HuH-7 (cell line): ENCODE results near the gene AKNA.

Experiments used
- DNase-seq: peaks from one replicate; pipeline ENCODE4 v3.0.0; 2011; ENCODE audit warnings: low spot score

Gene AKNA

GRCh38 chr9:114396558-114397218 is 8.9 kb upstream of the AKNA start:
- peak; percentile 42 for DNase-seq

GRCh38 chr9:114395768-114396167 is 8.0 kb upstream of the AKNA start:
- DNase-seq, result no peak

GRCh38 chr9:114395334-114395617 is 7.5 kb upstream of the AKNA start:
- no peak for DNase-seq

GRCh38 chr9:114394523-114395333 is 6.9 kb upstream of the AKNA start:
- DNase-seq, result no peak

GRCh38 chr9:114392749-114393112 is 4.9 kb upstream of the AKNA start:
- peak; percentile 51 for DNase-seq

GRCh38 chr9:114390952-114391351 is 3.2 kb upstream of the AKNA start:
- no peak for DNase-seq

GRCh38 chr9:114389612-114390368 is 2.0 kb upstream of the AKNA start:
- DNase-seq, result no peak

GRCh38 chr9:114388764-114389375 is 1.1 kb upstream of the AKNA start:
- no peak for DNase-seq

GRCh38 chr9:114388357-114388682 is 538 bp upstream of the AKNA start:
- DNase-seq, result no peak

- no peak for DNase-seq
Measured at GRCh38 chr9:114386886-114387679, 699 bp downstream of the AKNA start.

GRCh38 chr9:114386361-114386885 is 1.4 kb downstream of the AKNA start:
- no peak for DNase-seq

- DNase-seq, result no peak
Measured at GRCh38 chr9:114385397-114386181, 2.2 kb downstream of the AKNA start.

GRCh38 chr9:114384836-114385396 is 2.9 kb downstream of the AKNA start:
- DNase-seq, result no peak

GRCh38 chr9:114384341-114384740 is 3.4 kb downstream of the AKNA start:
- no peak for DNase-seq

- no peak for DNase-seq
Measured at GRCh38 chr9:114383521-114384231, 4.1 kb downstream of the AKNA start.

GRCh38 chr9:114382699-114383520 is 4.9 kb downstream of the AKNA start:
- DNase-seq, result no peak

GRCh38 chr9:114378883-114379282 is 8.9 kb downstream of the AKNA start:
- no peak for DNase-seq

- no peak for DNase-seq
Measured at GRCh38 chr9:114378016-114378415, 9.8 kb downstream of the AKNA start.
